ENCODE results near the gene MCRIP2. TPM values are rescaled to one million over a fixed set of nuclear protein-coding genes. Genes with fewer than 3 reads are reported as not detected.

Gene MCRIP2
- total RNA-seq, 4 donors from 2014 or later, result 2.6 to 62.0 (median 17.0) TPM

DNA sequence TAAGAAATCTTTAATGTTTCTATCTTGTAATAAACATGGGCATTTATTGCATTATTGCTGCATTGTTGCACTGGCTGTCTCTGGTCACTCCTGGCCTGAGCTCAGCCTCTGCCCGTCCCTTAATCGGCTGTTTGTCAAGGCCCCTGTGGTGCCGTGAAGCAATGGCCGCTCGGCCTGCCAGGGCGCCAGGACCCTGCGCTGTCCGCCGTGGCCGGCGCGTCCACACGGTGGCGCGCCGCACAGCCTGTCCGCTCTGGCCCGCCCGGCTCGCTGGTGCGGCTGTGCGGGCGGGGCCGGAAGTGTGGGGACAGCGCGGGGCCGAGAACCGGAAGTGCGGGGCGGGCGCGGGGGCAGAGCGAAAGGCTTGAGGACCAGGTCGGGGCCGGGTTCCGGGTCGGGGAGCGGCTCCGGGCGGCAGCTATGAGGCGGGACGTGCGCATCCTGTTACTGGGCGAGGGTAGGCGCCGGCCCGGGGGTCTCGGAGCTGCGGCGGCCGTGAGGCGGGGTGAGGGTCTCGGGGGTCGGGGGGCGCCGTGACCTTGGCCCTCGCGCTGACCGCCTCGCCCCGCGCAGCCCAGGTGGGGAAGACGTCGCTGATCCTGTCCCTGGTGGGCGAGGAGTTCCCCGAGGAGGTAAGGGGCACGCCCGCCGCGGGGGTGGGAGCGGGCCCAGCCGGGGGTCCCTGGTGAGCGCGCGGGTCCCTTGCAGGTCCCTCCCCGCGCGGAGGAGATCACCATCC, 26.3 kb downstream of the MCRIP2 start, which contains the start of gene RHOT2:
TSS of gene RHOT2 (plus strand) at position 353 of the 739 bp plus-strand sequence. CDS start at position 421, 68 bp downstream.
- Histone ChIP-seq H3K4me1 (peaks cover 0 to 8% of the 10 kb centered on the region in 2 donors), H3K9me3 (no peaks in the 10 kb centered on the region), H3K36me3 (no peaks in the 10 kb centered on the region), H3K27me3 (no peaks in the 10 kb centered on the region), H3K27ac (peak within 1 kb of the TSS; percentile 85 to 89), H3K4me3 (peak within 1 kb of the TSS; percentile 81 to 88)
- TF ChIP-seq, protein P1, sequence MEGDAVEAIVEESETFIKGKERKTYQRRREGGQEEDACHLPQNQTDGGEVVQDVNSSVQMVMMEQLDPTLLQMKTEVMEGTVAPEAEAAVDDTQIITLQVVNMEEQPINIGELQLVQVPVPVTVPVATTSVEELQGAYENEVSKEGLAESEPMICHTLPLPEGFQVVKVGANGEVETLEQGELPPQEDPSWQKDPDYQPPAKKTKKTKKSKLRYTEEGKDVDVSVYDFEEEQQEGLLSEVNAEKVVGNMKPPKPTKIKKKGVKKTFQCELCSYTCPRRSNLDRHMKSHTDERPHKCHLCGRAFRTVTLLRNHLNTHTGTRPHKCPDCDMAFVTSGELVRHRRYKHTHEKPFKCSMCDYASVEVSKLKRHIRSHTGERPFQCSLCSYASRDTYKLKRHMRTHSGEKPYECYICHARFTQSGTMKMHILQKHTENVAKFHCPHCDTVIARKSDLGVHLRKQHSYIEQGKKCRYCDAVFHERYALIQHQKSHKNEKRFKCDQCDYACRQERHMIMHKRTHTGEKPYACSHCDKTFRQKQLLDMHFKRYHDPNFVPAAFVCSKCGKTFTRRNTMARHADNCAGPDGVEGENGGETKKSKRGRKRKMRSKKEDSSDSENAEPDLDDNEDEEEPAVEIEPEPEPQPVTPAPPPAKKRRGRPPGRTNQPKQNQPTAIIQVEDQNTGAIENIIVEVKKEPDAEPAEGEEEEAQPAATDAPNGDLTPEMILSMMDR (IDR thresholded peaks at IDR 0.05), result peak; percentile 74 to 99 (median 96)
- peak; percentile 46 to 71 for TF ChIP-seq POLR2A (IDR thresholded peaks at IDR 0.05)
- intact Hi-C loops (cut with DNase I; ENCODE audit: low total_unique reads), result loop anchor here (10.0 kb wide), 1 partner anchor 93 kb away; no protein-coding TSS in a partner anchor
- peak; percentile 89 to 93 for DNase-seq

DNA sequence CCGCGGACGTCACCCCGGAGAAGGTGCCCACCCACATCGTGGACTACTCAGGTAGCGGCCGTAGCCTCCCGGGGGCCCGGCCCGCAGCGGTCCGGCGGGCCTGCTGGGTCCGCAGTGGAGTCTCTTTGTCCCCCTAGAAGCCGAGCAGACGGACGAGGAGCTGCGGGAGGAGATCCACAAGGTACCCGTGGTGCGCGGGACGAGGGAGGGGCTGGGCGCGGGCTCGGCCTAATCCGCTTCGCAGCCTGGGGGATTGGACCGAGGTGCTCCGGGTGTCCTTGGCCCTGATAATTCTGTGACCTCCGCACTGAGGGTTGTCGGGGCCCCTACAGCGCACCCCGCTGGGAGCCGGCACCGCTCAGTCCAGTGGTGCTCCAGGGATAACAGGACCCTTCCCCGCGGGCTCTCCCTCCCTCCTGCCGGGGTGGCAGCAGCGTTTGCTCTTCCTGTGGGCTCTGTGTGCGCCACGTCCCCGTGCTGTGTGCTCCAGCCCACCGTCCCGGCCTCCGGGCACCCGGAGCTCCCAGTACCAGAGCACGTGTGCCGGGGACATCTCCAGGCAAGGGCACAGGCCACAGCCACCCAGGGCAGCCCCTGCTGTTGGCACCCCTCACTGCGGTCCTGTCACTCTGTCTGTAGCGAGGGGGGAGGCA, 27.0 kb downstream of the MCRIP2 start:
- Histone ChIP-seq H3K27me3 (no peaks in the 10 kb centered on the region), H3K4me1 (peaks cover 0 to 8% of the 10 kb centered on the region in 2 donors), H3K27ac (peak overlapping the region; percentile 85 to 89), H3K36me3 (no peaks in the 10 kb centered on the region), H3K4me3 (peak overlapping the region; percentile 81 to 88), H3K9me3 (no peaks in the 10 kb centered on the region)
- intact Hi-C loops (cut with DNase I; ENCODE audit: low total_unique reads), result loop anchor here (10.0 kb wide), 1 partner anchor 94 kb away; no protein-coding TSS in a partner anchor
- TF ChIP-seq POLR2A (IDR thresholded peaks at IDR 0.05), result no peak
- TF ChIP-seq, protein P1 (IDR thresholded peaks at IDR 0.05), result no peak
- no peak for DNase-seq

DNA sequence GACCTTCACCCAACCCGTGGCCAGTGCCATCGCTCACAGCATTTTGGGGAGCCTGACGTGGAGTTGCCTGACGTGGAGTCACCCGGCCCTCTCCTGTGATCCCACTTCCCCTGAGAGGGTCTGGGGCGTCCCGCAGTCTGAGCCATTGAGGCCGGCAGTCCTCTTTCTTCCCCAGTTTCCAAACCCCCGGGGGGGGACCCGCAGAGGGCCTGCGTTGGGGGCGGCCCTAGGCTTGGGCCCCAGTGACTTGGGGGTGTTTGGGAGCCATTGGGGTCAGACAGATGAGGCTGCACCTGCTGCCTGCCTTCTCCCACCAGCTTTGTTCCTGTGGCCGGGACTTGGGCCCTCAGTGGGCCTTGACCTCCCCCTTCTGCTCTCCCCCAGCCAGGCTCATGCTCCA, 28.0 kb downstream of the MCRIP2 start:
- Histone ChIP-seq H3K36me3 (no peaks in the 10 kb centered on the region), H3K4me1 (peaks cover 0 to 8% of the 10 kb centered on the region in 2 donors), H3K9me3 (no peaks in the 10 kb centered on the region), H3K4me3 (no peak overlapping the region), H3K27ac (no peak overlapping the region), H3K27me3 (no peaks in the 10 kb centered on the region)
- no peak for DNase-seq
- TF ChIP-seq, protein P1 (IDR thresholded peaks at IDR 0.05), result no peak
- no peak for TF ChIP-seq POLR2A (IDR thresholded peaks at IDR 0.05)
- intact Hi-C loops (cut with DNase I; ENCODE audit: low total_unique reads), result loop anchor here (10.0 kb wide), 1 partner anchor 95 kb away; no protein-coding TSS in a partner anchor

DNA sequence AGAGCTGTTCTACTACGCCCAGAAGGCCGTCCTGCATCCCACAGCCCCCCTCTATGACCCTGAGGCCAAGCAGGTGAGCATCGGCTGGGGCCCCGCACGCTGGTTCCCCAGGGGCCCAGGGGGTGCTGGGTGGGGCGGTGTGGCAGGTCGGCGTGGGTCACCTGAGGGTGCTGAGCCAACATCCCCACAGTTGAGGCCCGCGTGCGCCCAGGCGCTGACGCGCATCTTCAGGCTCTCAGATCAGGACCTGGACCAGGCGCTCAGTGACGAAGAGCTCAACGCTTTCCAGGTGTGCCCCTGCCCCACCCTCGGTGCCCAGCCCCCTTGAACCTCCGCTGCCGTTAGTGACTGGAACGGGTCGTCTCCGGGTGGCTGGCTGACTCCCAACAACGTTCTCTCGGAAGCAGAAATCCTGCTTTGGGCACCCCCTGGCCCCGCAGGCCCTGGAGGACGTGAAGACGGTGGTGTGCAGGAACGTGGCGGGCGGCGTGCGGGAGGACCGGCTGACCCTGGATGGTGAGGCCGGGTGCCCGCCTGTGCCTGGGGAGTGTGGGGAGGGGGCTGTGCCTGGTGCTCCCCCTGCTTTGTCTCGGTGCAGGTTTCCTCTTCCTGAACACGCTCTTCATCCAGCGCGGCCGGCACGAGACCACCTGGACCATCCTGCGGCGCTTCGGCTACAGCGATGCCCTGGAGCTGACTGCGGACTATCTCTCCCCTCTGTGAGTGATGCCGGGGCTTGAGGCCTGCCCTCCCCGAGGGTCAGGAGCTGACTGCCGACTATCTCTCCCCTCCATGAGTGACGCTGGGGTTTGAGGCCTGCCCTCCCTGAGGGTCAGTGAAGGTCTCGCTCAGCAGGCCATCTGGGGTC, 29.1 kb downstream of the MCRIP2 start:
- intact Hi-C loops (cut with DNase I; ENCODE audit: low total_unique reads), result no loop called here
- peaks cover 0 to 16% of the 10 kb centered on the region in 2 donors for H3K4me1 ChIP-seq
- no peak for TF ChIP-seq POLR2A (IDR thresholded peaks at IDR 0.05)
- TF ChIP-seq, protein P1 (IDR thresholded peaks at IDR 0.05), result no peak

More for the DNA sequence above, 29.1 kb downstream of the MCRIP2 start:
- H3K27me3 ChIP-seq, result no peaks in the 10 kb centered on the region
- no peaks in the 10 kb centered on the region for H3K36me3 ChIP-seq
- no peak for DNase-seq
- no peak overlapping the region for H3K4me3 ChIP-seq
- H3K9me3 ChIP-seq, result no peaks in the 10 kb centered on the region
- no peak overlapping the region for H3K27ac ChIP-seq
